ENCODE results near the gene TRAP1.

- TF ChIP-seq POLR2AphosphoS5 (IDR thresholded peaks at IDR 0.05; ENCODE audit: borderline replicate concordance, low read depth, low read length) (no peak), FOXP2 (optimal IDR thresholded peaks at IDR 0.05; ENCODE audit: control extremely low read depth, extremely low read length, insufficient read depth) (no peak), EZH2 (IDR thresholded peaks at IDR 0.05) (no peak)
Measured at GRCh38 chr16:3673201-3673600, 44.1 kb downstream of the TRAP1 start.
